H9 (cell line): ENCODE measurements around the gene FCHSD2. TPM values are rescaled to one million over a fixed set of nuclear protein-coding genes. Genes with fewer than 3 reads are reported as not detected.

Source experiments
- DNase-seq: peaks from one replicate; pipeline ENCODE4 v3.0.0-alpha.2; 2017
- H2AFZ ChIP-seq: one replicate; pipeline ENCODE4 v1.6.1; 2013; ENCODE audit warnings: mild to moderate bottlenecking, low read length, control low read depth, moderate library complexity
- H2AK5ac ChIP-seq: 2 replicates; pipeline ENCODE4 v1.6.1; 2013; ENCODE audit warnings: low read length, control low read depth, mixed read lengths; ENCODE audit not compliant: insufficient read length
- H2BK120ac ChIP-seq: one replicate; pipeline ENCODE4 v1.6.1; 2013; ENCODE audit warnings: low read depth, mild to moderate bottlenecking, low read length, control low read depth, inconsistent platforms; ENCODE audit not compliant: poor library complexity, severe bottlenecking
- H2BK12ac ChIP-seq: 2 replicates; pipeline ENCODE4 v1.6.1; 2013; ENCODE audit warnings: low read length, control low read depth, mixed read lengths, low read depth; ENCODE audit not compliant: insufficient read length
- H2BK15ac ChIP-seq: 2 replicates; pipeline ENCODE4 v1.6.1; 2013; ENCODE audit warnings: low read depth, low read length, control low read depth
- H2BK20ac ChIP-seq: one replicate; pipeline ENCODE4 v1.6.1; 2013; ENCODE audit warnings: low read depth, mild to moderate bottlenecking, low read length, control low read depth, inconsistent platforms; ENCODE audit not compliant: poor library complexity, severe bottlenecking
- H2BK5ac ChIP-seq: 2 replicates; pipeline ENCODE4 v1.6.1; 2013; ENCODE audit warnings: low read length, control low read depth, mixed read lengths; ENCODE audit not compliant: insufficient read length
- H3K14ac ChIP-seq: 2 replicates; pipeline ENCODE4 v1.6.1; 2013; ENCODE audit warnings: low read length, control low read depth; ENCODE audit not compliant: insufficient read depth
- H3K18ac ChIP-seq: 2 replicates; pipeline ENCODE4 v1.6.1; 2013; ENCODE audit warnings: low read depth, mild to moderate bottlenecking, mixed read lengths, low read length, control low read depth; ENCODE audit not compliant: insufficient read length
- H3K23ac ChIP-seq: 2 replicates; pipeline ENCODE4 v1.6.1; 2013; ENCODE audit warnings: low read length, control low read depth, mixed read lengths, low read depth; ENCODE audit not compliant: insufficient read length
- H3K23me2 ChIP-seq: 2 replicates; pipeline ENCODE4 v1.6.1; 2013; ENCODE audit warnings: low read depth, mild to moderate bottlenecking, mixed read lengths, low read length, control low read depth; ENCODE audit not compliant: insufficient read length, poor library complexity, severe bottlenecking
- H3K27ac ChIP-seq: 2 replicates; pipeline ENCODE4 v1.5.1; 2013; ENCODE audit warnings: low read length, control low read depth, mixed read lengths, low read depth; ENCODE audit not compliant: insufficient read length
- H3K27me3 ChIP-seq: 2 replicates; pipeline ENCODE4 v1.6.1; 2013; ENCODE audit warnings: low read length, control low read depth, inconsistent platforms; ENCODE audit not compliant: insufficient read depth
- H3K4ac ChIP-seq: 2 replicates; pipeline ENCODE4 v1.6.1; 2013; ENCODE audit warnings: low read depth, mild to moderate bottlenecking, control low read depth, inconsistent platforms, low read length, moderate library complexity
- H3K4me1 ChIP-seq: 2 replicates; pipeline ENCODE4 v1.6.1; 2013; ENCODE audit warnings: low read length, control low read depth, inconsistent platforms; ENCODE audit not compliant: insufficient read depth
- H3K4me2 ChIP-seq: 2 replicates; pipeline ENCODE4 v1.6.1; 2013; ENCODE audit warnings: low read length, control low read depth, mixed read lengths; ENCODE audit not compliant: insufficient read length, insufficient read depth
- H3K56ac ChIP-seq: 2 replicates; pipeline ENCODE4 v1.6.1; 2013; ENCODE audit warnings: low read depth, mild to moderate bottlenecking, mixed read lengths, low read length, control low read depth; ENCODE audit not compliant: insufficient read length
- H3K79me1 ChIP-seq: 2 replicates; pipeline ENCODE4 v1.6.1; 2013; ENCODE audit warnings: low read depth, mild to moderate bottlenecking, moderate library complexity, low read length, control low read depth, inconsistent platforms; ENCODE audit not compliant: insufficient read depth, poor library complexity, severe bottlenecking
- H3K79me2 ChIP-seq: 2 replicates; pipeline ENCODE4 v1.6.1; 2013; ENCODE audit warnings: low read length, control low read depth, inconsistent platforms; ENCODE audit not compliant: insufficient read depth
- H3K9ac ChIP-seq: 2 replicates; pipeline ENCODE4 v1.6.1; 2013; ENCODE audit warnings: low read length, control low read depth, mixed read lengths; ENCODE audit not compliant: insufficient read length; ENCODE audit errors: extremely low read depth
- H3K9me3 ChIP-seq: one replicate; pipeline ENCODE4 v1.6.1; 2013; ENCODE audit warnings: low read depth, low read length, inconsistent platforms; ENCODE audit not compliant: control insufficient read depth
- H3T11ph ChIP-seq: one replicate; pipeline ENCODE4 v1.6.1; 2013; ENCODE audit warnings: mild to moderate bottlenecking, low read length, control low read depth, inconsistent platforms
- H4K20me1 ChIP-seq: one replicate; pipeline ENCODE4 v1.6.1; 2013; ENCODE audit not compliant: control insufficient read depth, insufficient read length, insufficient read depth
- H4K5ac ChIP-seq: 2 replicates; pipeline ENCODE4 v1.6.1; 2013; ENCODE audit warnings: low read depth, mild to moderate bottlenecking, mixed read lengths, low read length, control low read depth; ENCODE audit not compliant: insufficient read length
- H4K8ac ChIP-seq: replicated peaks from 2 replicates; pipeline ENCODE4 v1.6.1; 2013; ENCODE audit warnings: low read length, control low read depth, mixed read lengths, low read depth; ENCODE audit not compliant: insufficient read length
- H4K91ac ChIP-seq: 2 replicates; pipeline ENCODE4 v1.6.1; 2013; ENCODE audit warnings: low read depth, mild to moderate bottlenecking, moderate library complexity, mixed read lengths, low read length, control low read depth; ENCODE audit not compliant: insufficient read length
- H3K27ac Mint-ChIP-seq, 3 experiments: 2 replicates in 2 of 3; 3 replicates in 1 of 3; pipeline ENCODE4 v1.8.0; 2020 to 2021; ENCODE audit warnings: mixed read lengths in 3 of 3, mild to moderate bottlenecking in 1 of 3, moderate library complexity in 1 of 3
- H3K27me3 Mint-ChIP-seq: 2 replicates; pipeline ENCODE4 v1.8.0; 2021; ENCODE audit warnings: low read depth, mild to moderate bottlenecking, moderate library complexity, mixed read lengths
- H3K36me3 Mint-ChIP-seq, 3 experiments: 2 replicates in 2 of 3; 3 replicates in 1 of 3; pipeline ENCODE4 v1.8.0; 2020 to 2021; ENCODE audit warnings: low read depth in 3 of 3, mixed read lengths in 3 of 3; ENCODE audit not compliant: insufficient read depth in 1 of 3
- H3K4me1 Mint-ChIP-seq, 2 experiments: 2 replicates each; pipeline ENCODE4 v1.8.0; 2020; ENCODE audit warnings: mixed read lengths in 2 of 2
- H3K4me3 Mint-ChIP-seq, 2 experiments: 2 replicates in 1 of 2; 3 replicates in 1 of 2; pipeline ENCODE4 v1.8.0; 2020 to 2021; ENCODE audit warnings: mild to moderate bottlenecking in 2 of 2, mixed read lengths in 2 of 2, moderate library complexity in 1 of 2
- H3K9me3 Mint-ChIP-seq, 2 experiments: 2 replicates in 1 of 2; 3 replicates in 1 of 2; pipeline ENCODE4 v1.8.0; 2020; ENCODE audit warnings: mild to moderate bottlenecking in 2 of 2, mixed read lengths in 2 of 2, moderate library complexity in 1 of 2
- whole genome bisulfite sequencing: extraction: QIAGEN DNeasy Blood & Tissue Kit; methylation state at CpG from one replicate; pipeline ENCODE4 v1.1.7; 2013; ENCODE audit warnings: missing lambda C conversion rate, low lambda C conversion rate, mixed read lengths; ENCODE audit not compliant: insufficient read length; ENCODE audit errors: extremely low coverage; 5-methylcytosine and 5-hydroxymethylcytosine counted together
- total RNA-seq: library from RNA; stranded (reverse); gene quantifications from 2 replicates; pipeline ENCODE4 v1.2.1, GENCODE V29; 2021
- TF ChIP-seq, protein P1 (sequence below): fragments of 200-600 bp; sonication (generic); conservative IDR thresholded peaks from 3 replicates; pipeline ENCODE4 v1.8.0; 2021; ENCODE audit warnings: antibody characterized with exemption, mild to moderate bottlenecking

FCHSD2 gene
- total RNA-seq, 1 experiment from 2014 or later, result 17.8 TPM

DNA sequence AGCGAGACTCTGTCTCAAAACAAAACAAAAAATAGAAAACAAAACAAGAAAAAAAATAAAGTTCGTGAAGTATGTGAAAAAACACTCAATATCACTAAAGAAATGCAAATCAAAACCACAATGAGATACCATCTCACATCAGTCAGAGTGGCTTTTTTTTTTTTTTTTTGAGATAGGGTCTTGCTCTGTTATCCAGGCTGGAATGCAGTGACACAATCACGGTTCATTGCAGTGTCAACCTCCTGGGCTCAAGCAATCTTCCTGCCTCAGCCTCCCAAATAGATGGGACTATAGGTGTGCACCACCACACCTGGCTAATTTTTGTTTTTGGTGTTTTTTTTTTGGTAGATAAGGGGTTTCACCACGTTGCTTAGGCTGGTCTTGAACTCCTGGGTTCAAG lies 290.4 kb downstream of the FCHSD2 start:
- Histone ChIP-seq H3K23ac (no peak overlapping the region), H2BK20ac (no peak overlapping the region), H3K4ac (no peak overlapping the region), H2BK5ac (no peak overlapping the region), H3K4me2 (no peak overlapping the region), H4K91ac (no peak overlapping the region), H3K23me2 (no peaks in the 10 kb centered on the region), H3K18ac (no peak overlapping the region), H2BK15ac (no peak overlapping the region), H2BK120ac (no peak overlapping the region), H3T11ph (no peak overlapping the region), H3K79me1 (no peaks in the 10 kb centered on the region), H3K79me2 (no peaks in the 10 kb centered on the region), H2AK5ac (no peak overlapping the region), H3K14ac (no peak overlapping the region), H3K4me1 (no peaks in the 10 kb centered on the region), H2BK12ac (no peak overlapping the region), H3K56ac (no peak overlapping the region), H4K8ac (no peak overlapping the region), H3K27me3 (no peaks in the 10 kb centered on the region), H2AFZ (no peak overlapping the region), H3K27ac (no peak overlapping the region), H3K9me3 (no peaks in the 10 kb centered on the region), H3K9ac (no peak overlapping the region), H4K5ac (no peak overlapping the region), H4K20me1 (no peaks in the 10 kb centered on the region)
- Mint-ChIP-seq H3K36me3 (no peaks in the 10 kb centered on the region), H3K4me3 (no peak overlapping the region), H3K27ac (no peak overlapping the region), H3K27me3 (no peaks in the 10 kb centered on the region), H3K9me3 (no peaks in the 10 kb centered on the region), H3K4me1 (no peaks in the 10 kb centered on the region)
- no peak for DNase-seq
- no CpG with 5 or more reads among the region's 4 CpGs for WGBS
- TF ChIP-seq, protein P1, sequence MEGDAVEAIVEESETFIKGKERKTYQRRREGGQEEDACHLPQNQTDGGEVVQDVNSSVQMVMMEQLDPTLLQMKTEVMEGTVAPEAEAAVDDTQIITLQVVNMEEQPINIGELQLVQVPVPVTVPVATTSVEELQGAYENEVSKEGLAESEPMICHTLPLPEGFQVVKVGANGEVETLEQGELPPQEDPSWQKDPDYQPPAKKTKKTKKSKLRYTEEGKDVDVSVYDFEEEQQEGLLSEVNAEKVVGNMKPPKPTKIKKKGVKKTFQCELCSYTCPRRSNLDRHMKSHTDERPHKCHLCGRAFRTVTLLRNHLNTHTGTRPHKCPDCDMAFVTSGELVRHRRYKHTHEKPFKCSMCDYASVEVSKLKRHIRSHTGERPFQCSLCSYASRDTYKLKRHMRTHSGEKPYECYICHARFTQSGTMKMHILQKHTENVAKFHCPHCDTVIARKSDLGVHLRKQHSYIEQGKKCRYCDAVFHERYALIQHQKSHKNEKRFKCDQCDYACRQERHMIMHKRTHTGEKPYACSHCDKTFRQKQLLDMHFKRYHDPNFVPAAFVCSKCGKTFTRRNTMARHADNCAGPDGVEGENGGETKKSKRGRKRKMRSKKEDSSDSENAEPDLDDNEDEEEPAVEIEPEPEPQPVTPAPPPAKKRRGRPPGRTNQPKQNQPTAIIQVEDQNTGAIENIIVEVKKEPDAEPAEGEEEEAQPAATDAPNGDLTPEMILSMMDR, result no peak
